PFSK-1 (cell line): ENCODE results near the gene MZB1.

Source experiments
- FOXP2 ChIP-seq: optimal IDR thresholded peaks from 2 replicates; pipeline ENCODE3; 2011; ENCODE audit warnings: borderline replicate concordance, control low read depth, inconsistent platforms; ENCODE audit not compliant: insufficient read depth; ENCODE audit errors: extremely low read length, extremely low read depth
- POLR2AphosphoS5 ChIP-seq: IDR thresholded peaks from 2 replicates; pipeline ENCODE4 v1.6.1; 2012; ENCODE audit warnings: low read depth, mild to moderate bottlenecking, control low read depth, low read length, moderate library complexity
- SIN3A ChIP-seq: IDR thresholded peaks from 2 replicates; pipeline ENCODE4 v1.6.1; 2012; ENCODE audit warnings: mild to moderate bottlenecking, low read length, moderate library complexity, borderline replicate concordance; ENCODE audit not compliant: insufficient read depth
- TAF1 ChIP-seq: IDR thresholded peaks from 2 replicates; pipeline ENCODE4 v1.6.1; 2012; ENCODE audit warnings: low read length, control low read depth, borderline replicate concordance; ENCODE audit not compliant: insufficient read depth
- TF ChIP-seq, protein P1 (sequence below), 2 experiments: IDR thresholded peaks; 2 replicates each; pipeline versions ENCODE4 v1.6.1 to v1.8.0; 2011 to 2012; ENCODE audit warnings: low read depth in 2 of 2, low read length in 2 of 2, control low read depth in 1 of 2, inconsistent platforms in 1 of 2, mild to moderate bottlenecking in 1 of 2, moderate library complexity in 1 of 2; ENCODE audit not compliant: insufficient read depth in 1 of 2

MZB1 gene

DNA sequence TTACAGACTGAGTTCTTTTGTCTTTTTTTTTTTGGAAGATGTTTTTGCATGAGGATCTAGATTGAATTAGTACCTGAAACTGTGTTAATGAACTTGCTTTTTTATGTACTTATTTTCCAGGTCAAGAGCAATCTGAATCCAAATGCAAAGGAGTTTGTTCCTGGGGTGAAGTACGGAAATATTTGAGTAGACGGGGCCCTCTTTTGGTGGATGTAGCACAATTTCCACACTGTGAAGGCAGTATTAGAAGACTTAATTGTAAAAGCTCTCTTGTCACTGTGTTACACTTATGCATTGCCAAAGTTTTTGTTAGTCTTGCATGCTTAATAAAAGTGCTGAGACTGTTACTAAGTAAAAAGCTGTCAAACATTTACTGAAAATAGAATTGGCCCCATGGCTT, 21.1 kb downstream of the MZB1 start:
- TF ChIP-seq, protein P1, sequence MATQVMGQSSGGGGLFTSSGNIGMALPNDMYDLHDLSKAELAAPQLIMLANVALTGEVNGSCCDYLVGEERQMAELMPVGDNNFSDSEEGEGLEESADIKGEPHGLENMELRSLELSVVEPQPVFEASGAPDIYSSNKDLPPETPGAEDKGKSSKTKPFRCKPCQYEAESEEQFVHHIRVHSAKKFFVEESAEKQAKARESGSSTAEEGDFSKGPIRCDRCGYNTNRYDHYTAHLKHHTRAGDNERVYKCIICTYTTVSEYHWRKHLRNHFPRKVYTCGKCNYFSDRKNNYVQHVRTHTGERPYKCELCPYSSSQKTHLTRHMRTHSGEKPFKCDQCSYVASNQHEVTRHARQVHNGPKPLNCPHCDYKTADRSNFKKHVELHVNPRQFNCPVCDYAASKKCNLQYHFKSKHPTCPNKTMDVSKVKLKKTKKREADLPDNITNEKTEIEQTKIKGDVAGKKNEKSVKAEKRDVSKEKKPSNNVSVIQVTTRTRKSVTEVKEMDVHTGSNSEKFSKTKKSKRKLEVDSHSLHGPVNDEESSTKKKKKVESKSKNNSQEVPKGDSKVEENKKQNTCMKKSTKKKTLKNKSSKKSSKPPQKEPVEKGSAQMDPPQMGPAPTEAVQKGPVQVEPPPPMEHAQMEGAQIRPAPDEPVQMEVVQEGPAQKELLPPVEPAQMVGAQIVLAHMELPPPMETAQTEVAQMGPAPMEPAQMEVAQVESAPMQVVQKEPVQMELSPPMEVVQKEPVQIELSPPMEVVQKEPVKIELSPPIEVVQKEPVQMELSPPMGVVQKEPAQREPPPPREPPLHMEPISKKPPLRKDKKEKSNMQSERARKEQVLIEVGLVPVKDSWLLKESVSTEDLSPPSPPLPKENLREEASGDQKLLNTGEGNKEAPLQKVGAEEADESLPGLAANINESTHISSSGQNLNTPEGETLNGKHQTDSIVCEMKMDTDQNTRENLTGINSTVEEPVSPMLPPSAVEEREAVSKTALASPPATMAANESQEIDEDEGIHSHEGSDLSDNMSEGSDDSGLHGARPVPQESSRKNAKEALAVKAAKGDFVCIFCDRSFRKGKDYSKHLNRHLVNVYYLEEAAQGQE (IDR thresholded peaks at IDR 0.05; ENCODE audit: insufficient read depth in 1 of 2, low read depth in 2 of 2, low read length in 2 of 2) = no peak
- TF ChIP-seq POLR2AphosphoS5 (no peak), SIN3A (no peak), TAF1 (no peak), FOXP2 (no peak)

DNA sequence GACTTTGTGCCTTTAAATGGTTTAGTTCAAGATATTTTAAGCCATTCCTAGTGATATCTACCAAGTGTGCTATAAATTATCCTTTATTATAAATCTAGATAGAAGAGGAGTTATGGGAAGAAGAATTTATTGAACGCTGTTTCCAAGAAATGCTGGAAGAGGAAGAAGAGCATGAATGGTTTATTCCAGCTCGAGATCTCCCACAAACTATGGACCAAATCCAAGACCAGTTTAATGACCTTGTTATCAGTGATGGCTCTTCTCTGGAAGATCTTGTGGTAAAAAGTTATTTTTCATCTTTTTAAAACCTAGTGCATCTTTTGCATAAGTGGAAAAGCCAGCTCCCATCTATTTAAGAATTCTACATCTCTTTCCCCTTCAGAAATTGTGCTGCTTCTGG, 25.2 kb downstream of the MZB1 start:
- TF ChIP-seq FOXP2 (no peak), POLR2AphosphoS5 (no peak), TAF1 (no peak)

DNA sequence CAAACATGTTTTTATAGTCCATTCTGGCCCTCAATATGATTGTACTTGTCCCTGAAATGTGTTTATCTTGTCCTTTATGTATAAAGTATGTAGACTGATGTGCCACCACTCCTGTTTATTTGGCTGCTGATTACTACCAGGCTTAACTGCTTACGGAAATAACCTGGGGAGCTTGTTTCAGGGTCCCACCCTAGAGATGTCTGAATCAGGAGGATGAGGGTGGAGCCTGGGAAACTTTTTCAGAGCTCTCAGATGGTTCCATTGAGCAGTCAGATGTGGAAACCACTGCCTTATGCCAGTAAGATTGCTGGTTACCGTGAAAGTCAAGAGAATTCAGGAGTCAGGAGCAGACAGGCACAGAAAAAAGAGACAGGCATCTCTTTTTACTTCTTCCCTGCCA, 25.8 kb downstream of the MZB1 start:
- TF ChIP-seq, protein P1 (IDR thresholded peaks at IDR 0.05; ENCODE audit: insufficient read depth in 1 of 2, low read depth in 2 of 2, low read length in 2 of 2) = no peak
- TF ChIP-seq POLR2AphosphoS5 (no peak), TAF1 (no peak), FOXP2 (no peak), SIN3A (no peak)

DNA sequence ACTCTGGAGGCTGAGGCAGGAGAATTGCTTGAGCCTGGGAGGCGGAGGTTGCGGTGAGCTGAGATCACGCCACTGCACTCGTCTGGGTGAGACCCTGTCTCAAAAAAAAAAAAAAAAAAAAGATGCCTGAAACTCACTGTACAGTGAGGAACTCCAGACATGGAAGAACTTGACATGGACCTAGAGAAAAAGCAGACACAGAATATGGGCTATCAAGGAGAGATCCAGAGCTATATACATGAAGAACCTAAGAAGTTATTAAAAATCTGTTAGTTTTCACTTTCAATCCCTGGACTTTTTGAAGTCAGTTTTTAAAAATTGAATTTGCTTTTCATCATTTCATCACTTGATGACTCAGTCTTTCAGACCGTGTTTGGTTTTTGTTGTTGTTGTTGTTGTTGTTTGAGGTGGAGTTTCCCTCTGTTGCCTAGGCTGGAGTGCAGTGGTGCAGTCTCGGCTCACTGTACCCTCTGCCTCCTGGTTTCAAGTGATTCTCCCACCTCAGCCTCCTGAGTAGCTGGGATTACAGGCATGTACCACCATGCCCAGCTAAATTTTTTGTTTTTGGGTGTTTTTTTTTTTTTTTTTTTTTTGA, 27.8 kb downstream of the MZB1 start:
- no peak for TF ChIP-seq FOXP2
- TF ChIP-seq POLR2AphosphoS5 = no peak
- TF ChIP-seq SIN3A = no peak
- TF ChIP-seq, protein P1 (IDR thresholded peaks at IDR 0.05; ENCODE audit: insufficient read depth in 1 of 2, low read depth in 2 of 2, low read length in 2 of 2) = no peak
- no peak for TF ChIP-seq TAF1

DNA sequence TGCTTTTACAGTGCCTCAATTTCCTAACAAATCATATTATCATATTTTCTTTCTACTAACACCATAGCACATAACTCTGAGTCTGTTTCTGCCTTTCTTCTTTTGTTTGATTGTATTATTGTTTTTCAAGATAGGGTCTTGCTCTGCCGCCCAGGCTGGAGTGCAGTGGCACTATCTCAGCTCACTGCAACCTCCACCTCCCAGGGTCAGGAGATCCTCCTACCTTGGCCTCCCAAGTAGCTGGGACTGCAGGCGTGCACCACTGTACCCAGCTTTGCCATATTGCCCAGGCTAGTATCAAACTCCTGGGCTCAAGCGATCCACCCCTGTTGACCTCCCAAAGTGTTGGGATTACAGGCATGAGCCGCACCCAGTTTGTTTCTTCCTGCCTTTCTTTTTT, 29.3 kb downstream of the MZB1 start:
- TF ChIP-seq FOXP2 = no peak
- TF ChIP-seq SIN3A = no peak
- TF ChIP-seq, protein P1 (IDR thresholded peaks at IDR 0.05; ENCODE audit: insufficient read depth in 1 of 2, low read depth in 2 of 2, low read length in 2 of 2) = no peak
- TF ChIP-seq TAF1 = no peak
- no peak for TF ChIP-seq POLR2AphosphoS5
